ENCODE results near the gene PPA2.
"Not testable (repeated sequence)": the region's sequence is repeated elsewhere in the genome, so short reads cannot be mapped to it uniquely, and the experiment has no call there.

PPA2 gene

DNA sequence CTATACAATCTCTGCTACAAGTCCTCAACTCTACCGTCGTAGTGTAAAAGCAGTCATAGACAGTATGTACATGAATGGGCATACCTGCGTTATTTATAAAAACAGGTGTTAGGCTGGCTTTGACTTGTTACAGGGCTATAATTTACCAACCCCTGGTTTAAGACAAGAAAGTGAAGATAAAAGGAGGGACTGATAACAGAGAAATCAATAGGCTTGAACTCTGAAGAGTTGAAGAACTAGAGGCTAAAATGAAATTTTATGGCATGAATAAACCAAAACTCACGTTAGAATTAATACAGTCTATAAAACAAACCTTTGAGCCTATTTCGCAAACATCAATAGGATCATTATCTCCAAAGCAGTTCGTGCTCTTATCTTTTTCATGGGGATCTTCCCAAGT, 36.2 kb downstream of the PPA2 start:
- ATAC-seq = no peak
- DNase-seq = no peak
- Mint-ChIP-seq H3K36me3 (ENCODE audit: low read depth) (peaks cover 68% of the 10 kb centered on the region), H3K27me3 (no peaks in the 10 kb centered on the region), H3K27ac (no peak overlapping the region), H3K4me3 (no peak overlapping the region), H3K4me1 (peaks cover 4% of the 10 kb centered on the region), H3K9me3 (peaks cover 29% of the 10 kb centered on the region)

DNA sequence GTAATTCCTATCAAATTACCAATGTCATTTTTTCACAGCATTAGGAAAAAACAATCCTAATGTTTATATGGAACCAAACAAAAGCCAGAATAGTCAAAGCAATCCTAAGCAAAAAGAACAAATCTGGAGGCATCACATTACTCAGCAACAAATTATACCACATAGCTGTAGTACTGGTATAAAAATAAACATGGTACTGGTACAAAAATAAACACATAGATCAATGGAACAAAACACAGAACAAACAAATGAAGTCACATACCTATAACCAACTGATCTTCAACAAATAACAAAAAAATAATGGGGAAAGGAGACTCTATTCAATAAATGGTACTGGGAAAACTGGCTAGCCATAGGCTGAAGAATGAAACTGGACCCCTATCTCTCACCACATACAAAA, 37.4 kb downstream of the PPA2 start:
- DNase-seq = no peak
- H3K36me3 Mint-ChIP-seq (ENCODE audit: low read depth) = peaks cover 74% of the 10 kb centered on the region
- H3K27ac Mint-ChIP-seq = no peak overlapping the region
- H3K27me3 Mint-ChIP-seq = no peaks in the 10 kb centered on the region
- H3K9me3 Mint-ChIP-seq = peaks cover 29% of the 10 kb centered on the region
- peaks cover 4% of the 10 kb centered on the region for H3K4me1 Mint-ChIP-seq
- no peak overlapping the region for H3K4me3 Mint-ChIP-seq
- ATAC-seq = no peak

GRCh38 chr4:105434940-105435339, 38.9 kb downstream of the PPA2 start:
- Mint-ChIP-seq H3K4me1 (peaks cover 4% of the 10 kb centered on the region), H3K27me3 (no peaks in the 10 kb centered on the region), H3K36me3 (ENCODE audit: low read depth) (peaks cover 75% of the 10 kb centered on the region), H3K9me3 (peaks cover 29% of the 10 kb centered on the region), H3K4me3 (no peak overlapping the region), H3K27ac (no peak overlapping the region)
- ATAC-seq (no peak), DNase-seq (no peak)

GRCh38 chr4:105433421-105433820, 40.4 kb downstream of the PPA2 start:
- ATAC-seq (no peak), DNase-seq (no peak)
- no peak overlapping the region for H3K27ac Mint-ChIP-seq
- no peak overlapping the region for H3K4me3 Mint-ChIP-seq
- H3K36me3 Mint-ChIP-seq (ENCODE audit: low read depth) = peaks cover 78% of the 10 kb centered on the region
- H3K27me3 Mint-ChIP-seq = no peaks in the 10 kb centered on the region
- H3K9me3 Mint-ChIP-seq = peaks cover 29% of the 10 kb centered on the region
- peaks cover 4% of the 10 kb centered on the region for H3K4me1 Mint-ChIP-seq

GRCh38 chr4:105432438-105432837, 41.4 kb downstream of the PPA2 start:
- Mint-ChIP-seq H3K36me3 (ENCODE audit: low read depth) (peaks cover 79% of the 10 kb centered on the region), H3K27ac (no peak overlapping the region), H3K4me3 (no peak overlapping the region), H3K9me3 (peaks cover 30% of the 10 kb centered on the region), H3K27me3 (no peaks in the 10 kb centered on the region), H3K4me1 (peaks cover 4% of the 10 kb centered on the region)
- DNase-seq (no peak), ATAC-seq (no peak)

DNA sequence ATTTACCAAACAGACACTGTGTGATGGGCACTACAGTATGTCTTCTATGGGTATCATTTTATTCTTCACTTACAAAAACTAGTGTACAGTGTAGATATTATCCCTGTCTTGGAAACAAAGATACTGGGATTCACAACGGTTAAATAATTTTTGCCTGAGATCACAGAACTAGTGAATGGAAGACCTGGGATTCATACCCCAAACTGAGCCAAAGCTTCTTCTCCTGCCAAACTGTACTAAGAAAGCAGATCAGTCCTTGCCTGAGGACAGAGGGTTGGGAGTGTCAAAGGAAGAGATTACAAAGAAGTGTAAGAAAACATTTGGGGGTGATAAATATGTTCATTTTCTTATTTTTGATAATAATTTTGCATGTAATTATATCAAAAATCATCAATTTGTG, 43.1 kb downstream of the PPA2 start:
- peaks cover 77% of the 10 kb centered on the region for H3K36me3 Mint-ChIP-seq (ENCODE audit: low read depth)
- ATAC-seq = no peak
- no peak overlapping the region for H3K27ac Mint-ChIP-seq
- no peaks in the 10 kb centered on the region for H3K27me3 Mint-ChIP-seq
- no peak for DNase-seq
- peaks cover 22% of the 10 kb centered on the region for H3K9me3 Mint-ChIP-seq
- no peak overlapping the region for H3K4me3 Mint-ChIP-seq
- H3K4me1 Mint-ChIP-seq = peaks cover 4% of the 10 kb centered on the region

DNA sequence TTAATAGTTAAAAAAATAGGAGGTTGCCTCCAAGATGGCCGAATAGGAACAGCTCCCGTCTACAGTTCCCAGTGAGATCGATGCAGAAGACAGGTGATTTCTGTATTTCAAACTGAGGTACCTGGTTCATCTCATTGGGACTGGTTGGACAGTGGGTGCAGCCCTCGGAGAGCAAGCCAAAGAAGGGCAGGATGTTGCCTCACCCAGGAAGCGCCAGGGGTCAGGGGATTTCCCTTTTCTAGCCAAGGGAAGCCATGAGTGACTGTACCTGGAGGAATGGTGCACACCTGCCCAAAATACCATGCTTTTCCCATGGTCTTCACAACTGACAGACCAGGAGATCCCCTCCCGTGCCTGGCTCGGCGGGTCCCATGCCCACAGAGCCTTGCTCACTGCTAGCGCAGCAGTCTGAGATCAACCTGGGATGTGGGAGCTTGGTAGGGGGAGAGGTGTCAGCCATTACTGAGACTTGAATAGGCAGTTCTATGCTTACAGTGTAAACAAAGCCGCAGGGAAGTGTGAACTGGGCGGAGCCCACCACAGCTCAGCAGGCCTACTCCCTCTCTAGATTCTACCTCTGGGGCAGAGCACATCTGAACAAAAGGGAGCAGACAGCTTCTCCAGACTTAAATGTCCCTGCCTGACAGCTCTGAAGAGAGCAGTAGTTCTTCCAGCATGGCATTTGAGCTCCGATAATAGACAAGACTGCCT, 47.5 kb downstream of the PPA2 start:
- ATAC-seq (no peak), DNase-seq (no peak)
- peaks cover 18% of the 10 kb centered on the region for H3K9me3 Mint-ChIP-seq
- H3K36me3 Mint-ChIP-seq (ENCODE audit: low read depth) = peaks cover 80% of the 10 kb centered on the region
- H3K4me1 Mint-ChIP-seq = peaks cover 18% of the 10 kb centered on the region
- H3K27me3 Mint-ChIP-seq = no peaks in the 10 kb centered on the region
- no peak overlapping the region for H3K4me3 Mint-ChIP-seq
- H3K27ac Mint-ChIP-seq = no peak overlapping the region

DNA sequence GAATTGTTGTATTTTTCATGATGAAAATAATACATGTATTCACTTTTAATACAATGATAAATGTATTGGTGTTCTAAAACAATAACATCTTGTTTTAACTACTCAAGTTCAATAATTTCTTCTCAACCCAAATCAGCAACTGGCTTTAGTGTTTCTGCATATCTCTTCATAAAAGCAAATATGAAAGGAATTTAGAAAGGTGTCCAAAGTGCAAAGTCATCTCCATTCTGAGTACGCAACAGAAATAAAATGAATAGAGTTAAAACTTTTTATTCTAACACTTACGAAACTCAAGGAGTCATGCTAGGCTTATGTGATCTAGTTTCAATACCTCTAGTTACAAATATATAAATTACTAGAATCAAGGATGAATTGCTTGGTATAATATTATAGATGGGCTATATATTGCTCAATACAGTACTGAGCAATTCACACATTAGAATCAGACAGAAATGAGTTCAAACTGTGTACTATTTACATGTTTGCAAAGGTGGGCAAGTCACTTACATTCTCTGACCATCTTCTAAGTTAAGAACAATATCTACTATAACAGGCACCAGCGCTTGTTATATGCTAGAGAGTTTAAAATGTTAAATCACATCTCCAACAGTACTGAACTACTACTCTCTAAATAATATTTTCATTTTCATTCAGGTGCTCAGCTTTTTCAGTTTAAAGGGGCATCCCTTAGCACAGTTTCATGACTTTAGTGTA, 51.5 kb downstream of the PPA2 start:
- H3K27ac Mint-ChIP-seq = no peak overlapping the region
- peaks cover 16% of the 10 kb centered on the region for H3K9me3 Mint-ChIP-seq
- DNase-seq (no peak), ATAC-seq (no peak)
- H3K4me3 Mint-ChIP-seq = no peak overlapping the region
- H3K27me3 Mint-ChIP-seq = no peaks in the 10 kb centered on the region
- H3K36me3 Mint-ChIP-seq (ENCODE audit: low read depth) = peaks cover 60% of the 10 kb centered on the region
- peaks cover 21% of the 10 kb centered on the region for H3K4me1 Mint-ChIP-seq

DNA sequence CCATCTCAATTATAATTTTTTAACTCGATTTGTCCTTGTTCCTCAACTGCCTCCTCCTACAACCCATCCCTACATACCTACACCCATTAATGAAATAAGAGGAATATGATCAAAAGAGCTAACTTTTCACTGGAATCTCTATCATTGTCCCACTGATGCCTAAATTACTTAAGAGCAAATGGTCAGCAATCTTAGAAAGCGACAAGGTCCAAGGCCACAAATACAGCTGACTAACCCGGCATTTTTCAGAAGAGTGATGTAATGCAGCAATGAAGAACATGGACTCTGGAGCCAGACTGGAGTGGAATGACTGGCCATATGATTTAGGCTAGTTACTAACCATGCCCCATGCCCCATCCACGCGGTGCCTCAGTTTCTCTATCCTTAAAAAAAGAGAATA, 56.2 kb downstream of the PPA2 start:
- Mint-ChIP-seq H3K4me1 (peaks cover 8% of the 10 kb centered on the region), H3K36me3 (ENCODE audit: low read depth) (peaks cover 31% of the 10 kb centered on the region), H3K27ac (no peak overlapping the region), H3K9me3 (no peaks in the 10 kb centered on the region), H3K27me3 (no peaks in the 10 kb centered on the region), H3K4me3 (no peak overlapping the region)
- ATAC-seq (no peak), DNase-seq (no peak)

DNA sequence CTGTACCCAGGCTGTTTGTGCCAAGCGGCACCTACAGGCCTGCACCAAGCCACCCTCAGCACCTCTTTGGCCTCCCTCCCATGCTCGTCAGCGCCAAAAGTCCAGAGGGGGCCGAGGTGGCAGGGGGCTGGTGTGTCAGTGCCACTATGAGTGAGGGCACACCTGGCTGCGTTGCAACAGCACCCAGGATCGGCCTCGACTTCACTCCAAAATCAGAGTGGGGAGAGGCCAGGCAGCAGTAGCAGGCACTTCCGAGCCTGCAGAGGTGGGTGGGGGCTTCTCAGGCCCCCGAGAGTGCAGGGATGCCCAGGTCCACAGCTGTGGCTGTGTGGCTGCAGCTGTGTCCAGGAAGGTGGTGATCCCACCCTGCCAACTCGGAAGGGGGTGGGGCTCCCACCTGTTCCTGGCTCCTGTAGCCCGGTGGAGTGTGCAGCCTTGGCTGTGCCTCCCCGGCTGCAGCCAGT, 58.5 kb downstream of the PPA2 start:
- ATAC-seq = no peak
- H3K4me1 Mint-ChIP-seq = peaks cover 2% of the 10 kb centered on the region
- no peak overlapping the region for H3K27ac Mint-ChIP-seq
- no peak for DNase-seq
- H3K9me3 Mint-ChIP-seq = peaks cover 13% of the 10 kb centered on the region
- no peak overlapping the region for H3K4me3 Mint-ChIP-seq
- H3K36me3 Mint-ChIP-seq (ENCODE audit: low read depth) = peaks cover 38% of the 10 kb centered on the region
- no peaks in the 10 kb centered on the region for H3K27me3 Mint-ChIP-seq

DNA sequence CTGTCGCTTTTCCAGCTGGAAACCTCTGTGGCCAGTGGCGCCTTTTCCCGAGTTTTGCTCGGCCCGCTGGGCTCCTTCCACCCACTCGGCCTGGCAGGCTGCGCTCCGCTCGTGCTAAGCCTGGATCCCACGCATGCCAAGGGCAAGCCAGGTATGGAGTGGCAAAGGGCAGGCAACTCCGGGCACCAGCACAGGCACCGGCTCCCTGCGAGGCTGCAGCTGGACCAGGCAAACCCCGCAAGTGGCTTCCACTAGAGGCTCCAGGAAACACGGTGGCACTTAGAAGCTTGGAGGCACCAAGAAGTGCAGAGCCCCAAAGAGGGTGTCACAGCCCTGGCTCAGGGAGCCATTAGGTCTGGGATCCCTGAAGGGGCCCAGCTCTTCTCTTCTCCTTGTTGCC, 59.5 kb downstream of the PPA2 start:
- Mint-ChIP-seq H3K4me3 (no peak overlapping the region), H3K4me1 (peaks cover 3% of the 10 kb centered on the region), H3K36me3 (ENCODE audit: low read depth) (peaks cover 44% of the 10 kb centered on the region), H3K9me3 (peaks cover 17% of the 10 kb centered on the region), H3K27me3 (no peaks in the 10 kb centered on the region), H3K27ac (no peak overlapping the region)
- ATAC-seq (no peak), DNase-seq (no peak)

GRCh38 chr4:105409135-105409534, 64.7 kb downstream of the PPA2 start:
- H3K9me3 Mint-ChIP-seq = peaks cover 31% of the 10 kb centered on the region
- not testable (repeated sequence) for H3K27me3 Mint-ChIP-seq, ATAC-seq, H3K4me1 Mint-ChIP-seq, DNase-seq, H3K4me3 Mint-ChIP-seq, H3K27ac Mint-ChIP-seq
- peaks cover 77% of the 10 kb centered on the region for H3K36me3 Mint-ChIP-seq (ENCODE audit: low read depth)

GRCh38 chr4:105400901-105401677, 72.8 kb downstream of the PPA2 start:
- Mint-ChIP-seq H3K9me3 (peaks cover 7% of the 10 kb centered on the region), H3K27ac (no peak overlapping the region)

GRCh38 chr4:105399532-105400161, 74.2 kb downstream of the PPA2 start:
- no peak overlapping the region for H3K27ac Mint-ChIP-seq
- H3K27me3 Mint-ChIP-seq = no peaks in the 10 kb centered on the region
- no peaks in the 10 kb centered on the region for H3K9me3 Mint-ChIP-seq
- DNase-seq (no peak), ATAC-seq (no peak)
- H3K4me1 Mint-ChIP-seq = no peaks in the 10 kb centered on the region
- H3K36me3 Mint-ChIP-seq (ENCODE audit: low read depth) = peaks cover 20% of the 10 kb centered on the region
- H3K4me3 Mint-ChIP-seq = no peak overlapping the region

More at GRCh38 chr4:105400901-105401677, 72.8 kb downstream of the PPA2 start:
- no peak for ATAC-seq
- peaks cover 24% of the 10 kb centered on the region for H3K36me3 Mint-ChIP-seq (ENCODE audit: low read depth)
- no peaks in the 10 kb centered on the region for H3K27me3 Mint-ChIP-seq
- H3K4me3 Mint-ChIP-seq = no peak overlapping the region
- peaks cover 3% of the 10 kb centered on the region for H3K4me1 Mint-ChIP-seq
- no peak for DNase-seq
